PC-3 (cell line): ENCODE data around the gene TRAPPC2.

Experiments used
- EZH2phosphoT487 ChIP-seq: fragments of 300-600 bp; sonication (generic); IDR thresholded peaks from 2 replicates; pipeline ENCODE4 v1.6.1; 2018; ENCODE audit warnings: mild to moderate bottlenecking, antibody characterized with exemption, low read length, borderline replicate concordance
- TF ChIP-seq, protein P1 (sequence below): fragments of 300-600 bp; sonication (generic); conservative IDR thresholded peaks from 2 replicates; pipeline ENCODE4 v1.5.1; 2017; ENCODE audit warnings: antibody characterized with exemption, low read depth, mild to moderate bottlenecking, low read length

DNA sequence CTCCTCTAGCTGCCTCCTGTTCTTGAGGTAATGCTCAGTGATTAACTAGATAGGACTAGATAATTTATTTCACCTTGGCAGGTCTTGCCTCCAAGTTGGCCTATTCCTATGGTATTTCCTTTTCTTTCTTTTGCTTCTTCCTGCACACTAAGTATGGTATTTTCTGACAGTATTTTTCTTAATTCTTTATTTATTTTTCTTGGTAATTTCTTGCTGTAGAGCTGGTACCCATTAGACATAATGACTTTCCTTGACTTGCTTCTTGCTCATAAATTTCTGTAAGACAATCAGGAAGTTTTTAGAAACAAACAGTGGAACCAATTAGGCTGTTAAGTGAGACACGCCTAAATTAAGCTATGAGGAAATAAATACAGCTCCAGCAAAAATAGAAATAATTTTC, 36.0 kb downstream of the TRAPPC2 start:
- TF ChIP-seq, protein P1, sequence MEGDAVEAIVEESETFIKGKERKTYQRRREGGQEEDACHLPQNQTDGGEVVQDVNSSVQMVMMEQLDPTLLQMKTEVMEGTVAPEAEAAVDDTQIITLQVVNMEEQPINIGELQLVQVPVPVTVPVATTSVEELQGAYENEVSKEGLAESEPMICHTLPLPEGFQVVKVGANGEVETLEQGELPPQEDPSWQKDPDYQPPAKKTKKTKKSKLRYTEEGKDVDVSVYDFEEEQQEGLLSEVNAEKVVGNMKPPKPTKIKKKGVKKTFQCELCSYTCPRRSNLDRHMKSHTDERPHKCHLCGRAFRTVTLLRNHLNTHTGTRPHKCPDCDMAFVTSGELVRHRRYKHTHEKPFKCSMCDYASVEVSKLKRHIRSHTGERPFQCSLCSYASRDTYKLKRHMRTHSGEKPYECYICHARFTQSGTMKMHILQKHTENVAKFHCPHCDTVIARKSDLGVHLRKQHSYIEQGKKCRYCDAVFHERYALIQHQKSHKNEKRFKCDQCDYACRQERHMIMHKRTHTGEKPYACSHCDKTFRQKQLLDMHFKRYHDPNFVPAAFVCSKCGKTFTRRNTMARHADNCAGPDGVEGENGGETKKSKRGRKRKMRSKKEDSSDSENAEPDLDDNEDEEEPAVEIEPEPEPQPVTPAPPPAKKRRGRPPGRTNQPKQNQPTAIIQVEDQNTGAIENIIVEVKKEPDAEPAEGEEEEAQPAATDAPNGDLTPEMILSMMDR: no peak
- no peak for TF ChIP-seq EZH2phosphoT487
